Measurements from ENCODE around the gene HIGD1A. TPM values are rescaled to one million over a fixed set of nuclear protein-coding genes. Genes with fewer than 3 reads are reported as not detected.
A peak's percentile ranks its signal among the peaks of the same experiment; 100 is the strongest.

Gene HIGD1A
- total and polyA plus RNA-seq, 4 donors = 76.1 to 148 (median 86.1) TPM

GRCh38 chr3:42749025-42749752 is 55.1 kb downstream of the HIGD1A start:
- 93 to 94% methylated on average over 10 of the region's 10 CpGs for WGBS, 2 donors
- H3K9me3 ChIP-seq (ENCODE audit: control insufficient read depth in 4 of 4, insufficient read depth in 3 of 4, low read length in 3 of 4) = no peaks in the 10 kb centered on the region
- TF ChIP-seq CTCF (IDR thresholded peaks at IDR 0.05; ENCODE audit: control extremely low read depth, extremely low read depth) = no peak
- no peaks in the 10 kb centered on the region for H3K36me3 ChIP-seq (ENCODE audit: control insufficient read depth in 4 of 4, insufficient read depth in 4 of 4, low read length in 4 of 4)
- no peak for DNase-seq
- no peak overlapping the region for H3K4me3 ChIP-seq
- H3K27ac ChIP-seq (ENCODE audit: low read depth in 1 of 2, low read length in 1 of 2) = no peak overlapping the region
- H3K27me3 ChIP-seq (ENCODE audit: control insufficient read depth in 3 of 3, insufficient read depth in 3 of 3, low read length in 2 of 3) = no peaks in the 10 kb centered on the region
- H3K9ac ChIP-seq (ENCODE audit: insufficient read depth in 1 of 2, low read length in 2 of 2) = no peak overlapping the region
- no peak for ATAC-seq (ENCODE audit: insufficient read depth, low FRiP score)
- peaks cover 0 to 21% (median 10%) of the 10 kb centered on the region in 5 donors for H3K4me1 ChIP-seq (ENCODE audit: control insufficient read depth in 5 of 5, insufficient read depth in 5 of 5, low read length in 5 of 5)

GRCh38 chr3:42747581-42747980 is 56.7 kb downstream of the HIGD1A start:
- Histone ChIP-seq H3K9me3 (ENCODE audit: control insufficient read depth in 4 of 4, insufficient read depth in 3 of 4, low read length in 3 of 4) (no peaks in the 10 kb centered on the region), H3K4me3 (no peak overlapping the region), H3K27ac (ENCODE audit: low read depth in 1 of 2, low read length in 1 of 2) (no peak overlapping the region), H3K36me3 (ENCODE audit: control insufficient read depth in 4 of 4, insufficient read depth in 4 of 4, low read length in 4 of 4) (no peaks in the 10 kb centered on the region), H3K4me1 (ENCODE audit: control insufficient read depth in 5 of 5, insufficient read depth in 5 of 5, low read length in 5 of 5) (peaks cover 0 to 21% (median 10%) of the 10 kb centered on the region in 5 donors), H3K9ac (ENCODE audit: insufficient read depth in 1 of 2, low read length in 2 of 2) (no peak overlapping the region), H3K27me3 (ENCODE audit: control insufficient read depth in 3 of 3, insufficient read depth in 3 of 3, low read length in 2 of 3) (no peaks in the 10 kb centered on the region)
- DNase-seq (no peak), ATAC-seq (ENCODE audit: insufficient read depth, low FRiP score) (no peak)
- 51 to 55% methylated on average over 6 of the region's 6 CpGs for WGBS, 2 donors
- no peak for TF ChIP-seq CTCF (IDR thresholded peaks at IDR 0.05; ENCODE audit: control extremely low read depth, extremely low read depth)

GRCh38 chr3:42746455-42747450 is 57.5 kb downstream of the HIGD1A start:
- Histone ChIP-seq H3K9me3 (ENCODE audit: control insufficient read depth in 4 of 4, insufficient read depth in 3 of 4, low read length in 3 of 4) (no peaks in the 10 kb centered on the region), H3K27me3 (ENCODE audit: control insufficient read depth in 3 of 3, insufficient read depth in 3 of 3, low read length in 2 of 3) (no peaks in the 10 kb centered on the region), H3K36me3 (ENCODE audit: control insufficient read depth in 4 of 4, insufficient read depth in 4 of 4, low read length in 4 of 4) (no peaks in the 10 kb centered on the region), H3K27ac (ENCODE audit: low read depth in 1 of 2, low read length in 1 of 2) (peak overlapping the region in 1 of 2 donors; percentile 83), H3K4me1 (ENCODE audit: control insufficient read depth in 5 of 5, insufficient read depth in 5 of 5, low read length in 5 of 5) (peaks cover 0 to 21% (median 10%) of the 10 kb centered on the region in 5 donors), H3K9ac (ENCODE audit: insufficient read depth in 1 of 2, low read length in 2 of 2) (no peak overlapping the region), H3K4me3 (no peak overlapping the region)
- DNase-seq (peak; percentile 88 to 95 (median 95)), ATAC-seq (ENCODE audit: insufficient read depth, low FRiP score) (no peak)
- WGBS, 2 donors = 71 to 84% methylated on average over 11 of the region's 11 CpGs
- no peak for TF ChIP-seq CTCF (IDR thresholded peaks at IDR 0.05; ENCODE audit: control extremely low read depth, extremely low read depth)
